HG03064 (cell line): Measurements from ENCODE around the gene AXL.
A peak's percentile ranks its signal among the peaks of the same experiment; 100 is the strongest.

Experiments used
- ATAC-seq: cut with Tn5 transposase; IDR thresholded peaks from one replicate; pipeline ENCODE4 v1.9.1; 2021; ENCODE audit warnings: low read depth; ENCODE audit not compliant: unreplicated experiment

Gene AXL

GRCh38 chr19:41233748-41234240 lies 14.8 kb downstream of the AXL start:
- no peak for ATAC-seq

GRCh38 chr19:41234512-41235168 lies 15.6 kb downstream of the AXL start:
- no peak for ATAC-seq

GRCh38 chr19:41235480-41235879 lies 16.5 kb downstream of the AXL start:
- ATAC-seq: no peak

- no peak for ATAC-seq
Measured at GRCh38 chr19:41238244-41238643, 19.2 kb downstream of the AXL start.

- no peak for ATAC-seq
Measured at GRCh38 chr19:41239363-41239762, 20.3 kb downstream of the AXL start.

GRCh38 chr19:41239961-41240574 lies 21.0 kb downstream of the AXL start:
- ATAC-seq: no peak

GRCh38 chr19:41241859-41242258 lies 22.8 kb downstream of the AXL start:
- ATAC-seq: no peak

GRCh38 chr19:41244117-41244516 lies 25.1 kb downstream of the AXL start:
- no peak for ATAC-seq

GRCh38 chr19:41245843-41246242 lies 26.8 kb downstream of the AXL start:
- no peak for ATAC-seq

GRCh38 chr19:41248895-41249294 lies 29.9 kb downstream of the AXL start:
- ATAC-seq: no peak

GRCh38 chr19:41249707-41250423 lies 30.8 kb downstream of the AXL start:
- ATAC-seq: no peak

- ATAC-seq: no peak
Measured at GRCh38 chr19:41253660-41254059, 34.6 kb downstream of the AXL start.

- ATAC-seq: no peak
Measured at GRCh38 chr19:41255171-41255570, 36.1 kb downstream of the AXL start.

GRCh38 chr19:41261474-41262190 lies 42.6 kb downstream of the AXL start:
- ATAC-seq: no peak

- ATAC-seq: peak; percentile 12
Measured at GRCh38 chr19:41263042-41263849, 44.2 kb downstream of the AXL start.

GRCh38 chr19:41263850-41264580 lies 45.0 kb downstream of the AXL start, which contains the start of gene HNRNPUL1:
Gene HNRNPUL1 (plus strand): TSS chr19:41264372. CDS start chr19:41264504, 132 bp downstream.
- ATAC-seq: peak; percentile 56

GRCh38 chr19:41264581-41265394 lies 45.8 kb downstream of the AXL start:
- ATAC-seq: no peak

GRCh38 chr19:41265395-41266153 lies 46.6 kb downstream of the AXL start:
- ATAC-seq: no peak
